ENCODE data around the gene FOXE3.

Gene FOXE3

GRCh38 chr1:47406966-47407365 lies 9.1 kb upstream of the FOXE3 start:
- DNase-seq = no peak

- no peak for DNase-seq
These were observed 8.6 kb upstream of the FOXE3 start for GRCh38 chr1:47407481-47407880.

GRCh38 chr1:47409311-47410067 lies 6.6 kb upstream of the FOXE3 start:
- DNase-seq = no peak

GRCh38 chr1:47410068-47410455 lies 6.0 kb upstream of the FOXE3 start:
- no peak for DNase-seq

GRCh38 chr1:47411436-47411835 lies 4.6 kb upstream of the FOXE3 start:
- no peak for DNase-seq

- no peak for DNase-seq
These were observed 3.6 kb upstream of the FOXE3 start for GRCh38 chr1:47412437-47412836.

GRCh38 chr1:47416319-47417169 lies 459 bp downstream of the FOXE3 start:
- DNase-seq = no peak

GRCh38 chr1:47417170-47418044 lies 1.3 kb downstream of the FOXE3 start:
- DNase-seq = no peak

- DNase-seq = no peak
These were observed 2.0 kb downstream of the FOXE3 start for GRCh38 chr1:47418122-47418521.

GRCh38 chr1:47418681-47419325 lies 2.7 kb downstream of the FOXE3 start:
- no peak for DNase-seq

- DNase-seq = no peak
These were observed 4.5 kb downstream of the FOXE3 start for GRCh38 chr1:47420547-47420946.

GRCh38 chr1:47423872-47424271 lies 7.8 kb downstream of the FOXE3 start:
- DNase-seq = no peak

GRCh38 chr1:47424336-47424982 lies 8.4 kb downstream of the FOXE3 start:
- DNase-seq = peak; percentile 27

GRCh38 chr1:47431534-47431933 lies 15.4 kb downstream of the FOXE3 start:
- DNase-seq = no peak

- DNase-seq = no peak
These were observed 16.3 kb downstream of the FOXE3 start for GRCh38 chr1:47432071-47433036.

- no peak for DNase-seq
These were observed 16.9 kb downstream of the FOXE3 start for GRCh38 chr1:47433037-47433421.

- no peak for DNase-seq
These were observed 17.5 kb downstream of the FOXE3 start for GRCh38 chr1:47433477-47434050.

- DNase-seq = no peak
These were observed 18.2 kb downstream of the FOXE3 start for GRCh38 chr1:47434051-47434842.

- no peak for DNase-seq
These were observed 19.6 kb downstream of the FOXE3 start for GRCh38 chr1:47435506-47436303.
